HG03442 (cell line): Measurements from ENCODE around the gene NAV3.

Experiments
- ATAC-seq: cut with Tn5 transposase; IDR thresholded peaks from one replicate; pipeline ENCODE4 v1.9.1; 2021; ENCODE audit warnings: mild to moderate bottlenecking, moderate library complexity; ENCODE audit not compliant: unreplicated experiment

NAV3 gene

GRCh38 chr12:77974645-77975044 lies 144.0 kb downstream of the NAV3 start:
- ATAC-seq = no peak

DNA sequence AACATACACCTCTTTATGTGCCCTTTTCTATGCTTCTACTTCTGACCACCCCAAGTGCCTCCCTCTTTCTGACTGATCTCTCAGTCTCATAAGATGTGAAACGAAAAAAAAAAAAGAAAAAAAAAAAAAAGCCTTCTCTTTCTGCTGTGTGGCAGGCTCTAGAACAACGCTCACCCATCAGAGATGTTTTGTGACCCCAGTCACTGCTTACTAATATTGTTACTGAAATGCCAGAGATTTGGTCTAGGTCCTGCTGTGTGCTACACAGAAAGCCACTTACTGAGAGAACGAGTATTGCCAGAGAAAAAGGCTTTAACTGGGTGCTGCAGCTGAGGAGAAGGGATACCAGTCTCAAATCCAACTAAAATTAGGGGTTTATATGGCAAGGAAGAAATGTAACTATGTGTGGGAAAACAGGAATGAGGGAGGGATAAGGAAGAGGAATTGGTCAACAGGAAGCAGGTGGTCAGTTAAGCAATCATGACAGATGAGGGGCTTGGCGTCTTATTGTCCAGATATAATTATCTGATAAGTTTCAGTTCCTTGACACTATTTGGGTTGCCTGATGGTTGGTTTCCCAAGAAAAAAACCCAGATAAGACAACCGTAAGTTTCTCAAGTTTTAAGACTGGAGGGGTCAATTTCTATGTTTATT lies 149.0 kb downstream of the NAV3 start:
- ATAC-seq = no peak

GRCh38 chr12:77980782-77981181 lies 150.1 kb downstream of the NAV3 start:
- no peak for ATAC-seq

GRCh38 chr12:77983859-77984258 lies 153.2 kb downstream of the NAV3 start:
- ATAC-seq = no peak

- no peak for ATAC-seq
Measured at GRCh38 chr12:77992760-77993159, 162.1 kb downstream of the NAV3 start.

GRCh38 chr12:77993658-77994057 lies 163.0 kb downstream of the NAV3 start:
- no peak for ATAC-seq

DNA sequence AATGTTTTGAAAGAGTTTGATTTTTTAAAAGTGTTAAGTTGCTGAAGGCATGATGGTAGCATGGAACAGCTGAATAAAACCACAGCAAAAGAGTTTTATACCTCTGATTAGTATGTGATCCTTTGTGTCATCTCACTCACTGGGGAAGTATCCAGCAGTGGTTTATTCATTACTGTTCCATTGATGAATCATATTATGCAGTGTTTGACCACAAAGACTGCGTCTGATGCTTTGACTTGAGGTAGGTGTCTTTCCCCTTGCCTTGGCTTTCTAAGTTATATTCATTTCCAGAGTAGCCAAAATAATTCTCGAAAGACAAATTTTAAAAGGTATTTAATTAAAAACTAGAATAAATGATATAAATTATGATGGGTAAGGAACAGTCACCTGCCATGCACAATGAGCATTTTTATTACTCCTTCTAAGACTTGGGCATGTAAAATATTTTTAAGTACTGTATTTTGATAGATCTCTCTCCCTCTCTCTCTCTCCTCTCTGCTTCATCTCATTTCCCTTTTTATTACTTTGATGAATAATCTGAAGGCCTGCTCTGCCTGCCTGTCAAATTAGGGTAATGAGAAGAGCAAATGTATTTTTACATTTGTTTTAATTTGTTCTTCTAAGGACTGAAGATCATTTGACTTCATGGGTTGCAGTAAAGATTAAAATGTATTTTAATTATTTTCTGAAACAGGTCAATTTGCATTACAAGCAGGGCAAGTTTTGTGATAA lies 164.9 kb downstream of the NAV3 start:
- peak; percentile 97 for ATAC-seq

DNA sequence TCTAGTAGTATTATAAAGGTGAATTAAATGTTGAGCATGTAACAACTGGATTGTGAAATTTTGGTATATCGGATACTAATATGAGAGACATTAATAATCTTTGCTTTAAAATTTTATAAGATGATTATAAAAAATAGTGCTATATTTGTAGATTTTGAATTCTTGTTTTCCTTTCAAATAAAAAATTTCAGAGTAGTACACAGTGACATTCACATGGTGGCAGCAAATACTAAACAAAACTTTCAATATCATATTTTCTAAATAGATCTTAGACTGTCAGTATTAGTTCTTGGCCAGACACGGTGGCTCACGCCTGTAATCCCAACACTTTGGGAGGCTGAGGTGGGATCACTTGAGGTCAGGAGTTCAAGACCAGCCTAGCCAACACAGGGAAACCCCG lies 166.0 kb downstream of the NAV3 start:
- ATAC-seq = no peak

GRCh38 chr12:77998236-77998786 lies 167.6 kb downstream of the NAV3 start:
- no peak for ATAC-seq

DNA sequence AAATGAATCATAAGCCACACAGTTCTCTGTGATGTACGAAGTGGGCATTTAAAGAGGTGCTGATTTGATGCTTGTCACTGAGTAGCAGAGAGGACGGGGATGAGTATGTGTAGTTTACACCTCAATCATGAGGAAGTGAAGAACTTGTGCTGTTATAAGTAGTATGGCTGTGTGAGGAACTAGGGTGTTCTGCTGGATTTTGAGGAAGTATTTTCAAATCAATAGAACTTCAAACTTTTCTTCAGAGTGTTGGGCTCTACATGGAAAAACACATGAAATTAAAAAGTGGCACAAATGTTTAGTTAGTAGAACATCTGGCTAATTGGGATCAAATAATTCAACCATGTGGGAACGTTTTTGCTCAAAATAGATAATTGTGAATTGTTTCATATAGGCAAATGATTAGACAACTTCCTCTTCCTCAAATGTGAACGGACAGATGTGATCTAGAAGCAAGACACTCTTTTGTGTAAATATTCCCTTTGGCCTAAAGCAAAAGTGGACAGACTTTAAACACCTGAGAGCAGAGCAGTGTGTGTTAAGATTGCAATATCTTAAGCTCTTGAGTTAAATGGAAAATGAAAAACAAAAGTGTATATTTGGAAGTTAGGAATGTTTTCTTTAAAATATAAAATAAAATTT lies 168.5 kb downstream of the NAV3 start:
- ATAC-seq = peak; percentile 54

DNA sequence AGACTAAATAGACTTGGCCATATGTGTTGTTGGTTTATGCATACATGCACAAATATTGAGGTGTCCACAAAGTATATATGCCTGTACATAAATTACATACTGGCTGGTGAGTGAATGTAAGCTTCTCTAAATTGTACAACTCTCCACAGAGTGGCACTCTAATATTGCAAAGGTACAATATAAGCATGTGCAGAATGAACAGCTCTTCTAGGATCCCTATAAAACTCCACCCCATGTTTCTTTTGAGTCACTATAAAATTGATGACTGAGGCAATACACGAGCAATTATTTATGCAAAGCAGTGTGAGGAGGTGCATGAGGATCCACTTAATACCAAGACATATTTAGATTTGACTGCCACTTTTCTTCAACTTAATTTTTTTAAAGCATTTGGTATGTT lies 172.2 kb downstream of the NAV3 start:
- ATAC-seq = no peak

DNA sequence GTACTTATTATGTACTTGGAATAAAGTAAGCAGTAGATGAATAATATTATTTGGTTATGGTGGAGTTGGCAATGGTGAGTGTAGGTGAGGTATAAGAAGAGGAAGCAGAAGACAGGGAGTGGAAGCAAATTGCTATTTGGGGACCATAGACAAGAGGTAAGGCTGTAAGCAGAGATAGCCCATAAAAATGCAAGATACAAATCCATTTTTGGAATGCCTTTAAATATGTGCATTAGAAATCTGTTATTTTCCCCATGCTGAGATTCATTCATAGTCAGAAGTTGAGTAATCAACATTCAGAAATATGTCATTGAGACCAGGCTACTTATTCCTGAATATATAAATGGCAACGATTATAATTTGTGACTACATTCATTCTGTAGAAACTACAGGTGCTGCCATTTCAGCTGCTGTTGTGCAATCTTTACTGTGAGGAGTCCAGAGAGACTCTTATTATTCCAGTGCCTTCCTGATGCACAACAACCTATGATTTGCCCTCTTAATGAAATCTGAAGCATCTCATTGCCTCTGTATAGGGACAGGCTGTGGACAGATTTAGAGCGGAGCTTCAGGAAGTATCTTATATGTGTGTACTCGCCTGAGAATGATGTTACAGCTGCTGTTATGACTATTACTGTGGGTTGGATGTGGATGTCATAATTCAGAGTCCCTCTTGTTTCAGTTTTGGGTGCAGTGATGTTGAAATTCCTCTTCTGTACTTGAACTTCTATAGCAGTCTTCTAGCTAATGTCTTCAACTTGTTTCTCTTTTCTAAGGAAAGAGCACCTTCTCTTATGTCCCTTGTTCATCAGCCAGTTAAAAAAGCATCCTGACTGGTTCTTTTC lies 173.8 kb downstream of the NAV3 start:
- no peak for ATAC-seq

DNA sequence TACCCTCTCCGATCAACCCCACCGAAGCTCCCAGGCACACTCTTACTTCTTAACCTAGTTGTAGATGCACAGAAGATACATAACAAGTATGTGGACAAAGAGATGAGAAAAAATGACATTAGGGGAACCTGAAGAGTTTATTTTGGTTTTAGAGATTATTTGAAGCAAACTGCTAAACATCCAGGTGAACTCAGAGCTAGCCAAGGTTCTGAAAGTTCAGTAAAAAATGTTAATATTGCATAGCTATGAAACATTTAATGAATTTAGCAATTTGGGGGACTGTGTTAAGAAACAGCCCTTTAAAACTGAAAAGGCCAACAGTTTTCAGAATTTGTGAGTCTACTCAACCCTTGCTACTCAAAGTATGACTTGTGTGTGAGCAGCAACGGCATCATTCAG lies 174.4 kb downstream of the NAV3 start:
- ATAC-seq = no peak

DNA sequence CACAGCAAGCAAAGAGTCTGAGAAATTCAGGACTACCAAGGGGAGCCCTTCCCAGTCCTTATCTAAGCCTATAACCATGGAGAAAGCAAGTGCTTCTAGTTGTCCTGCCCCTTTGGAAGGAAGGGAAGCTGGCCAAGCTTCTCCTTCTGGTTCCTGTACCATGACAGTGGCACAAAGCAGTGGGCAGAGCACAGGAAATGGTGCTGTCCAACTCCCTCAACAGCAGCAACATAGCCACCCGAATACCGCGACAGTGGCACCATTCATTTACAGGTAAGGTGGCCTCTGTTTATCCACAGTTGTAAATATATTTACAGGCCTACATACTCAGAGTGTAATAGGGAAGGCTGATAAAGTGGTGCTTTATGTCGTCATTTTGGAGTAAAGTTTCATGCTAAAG lies 176.5 kb downstream of the NAV3 start:
- ATAC-seq = no peak

- no peak for ATAC-seq
Measured at GRCh38 chr12:78009031-78009430, 178.3 kb downstream of the NAV3 start.

DNA sequence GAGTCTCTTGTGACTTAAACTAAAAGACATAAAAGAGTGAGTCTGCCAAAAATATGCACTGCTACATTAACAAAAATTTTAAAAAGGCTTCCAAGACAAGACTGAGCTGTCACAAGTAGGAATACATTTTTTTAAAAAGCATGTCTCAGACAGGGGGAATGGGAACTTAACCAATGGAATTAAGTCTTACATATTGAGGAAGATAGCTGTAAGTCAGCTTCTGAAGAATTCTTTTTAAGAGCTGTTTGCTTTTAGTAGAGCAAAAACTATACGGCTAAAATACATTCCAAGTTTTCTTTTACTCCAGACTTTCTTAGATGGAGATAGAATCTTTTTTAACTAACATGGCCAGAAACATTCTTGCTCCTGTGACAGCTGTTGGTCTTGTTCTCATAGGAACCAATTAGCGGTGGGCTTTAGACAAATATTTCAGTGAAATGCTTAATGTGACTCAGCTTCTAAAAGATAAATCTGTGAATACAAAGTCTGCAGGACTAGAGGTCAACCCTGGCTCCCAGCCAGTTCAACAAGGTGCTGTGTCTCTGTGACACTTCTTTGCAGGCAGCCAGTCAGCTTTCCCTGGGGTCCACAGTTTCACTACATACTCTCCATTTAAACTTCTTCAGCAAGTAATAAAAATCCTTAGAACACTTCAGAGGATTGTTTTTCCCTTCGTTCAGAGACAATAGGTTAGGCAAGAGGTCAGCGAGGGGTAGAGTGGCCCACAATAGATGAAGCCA lies 187.6 kb downstream of the NAV3 start:
- no peak for ATAC-seq

GRCh38 chr12:78018939-78019338 lies 188.2 kb downstream of the NAV3 start:
- ATAC-seq = no peak

GRCh38 chr12:78028426-78028825 lies 197.7 kb downstream of the NAV3 start:
- ATAC-seq = no peak

GRCh38 chr12:78034025-78034424 lies 203.3 kb downstream of the NAV3 start:
- no peak for ATAC-seq

GRCh38 chr12:78035901-78036606 lies 205.4 kb downstream of the NAV3 start:
- ATAC-seq = no peak
